ENCODE results near the gene RASGEF1B. TPM values are rescaled to one million over a fixed set of nuclear protein-coding genes. Genes with fewer than 3 reads are reported as not detected.

RASGEF1B gene
- total and polyA plus RNA-seq, 2 of the 13 experiments (the other 11 are each of a cell fraction or from before 2014, with no cell fraction given), result 0.04 TPM

- TF ChIP-seq, protein P1, sequence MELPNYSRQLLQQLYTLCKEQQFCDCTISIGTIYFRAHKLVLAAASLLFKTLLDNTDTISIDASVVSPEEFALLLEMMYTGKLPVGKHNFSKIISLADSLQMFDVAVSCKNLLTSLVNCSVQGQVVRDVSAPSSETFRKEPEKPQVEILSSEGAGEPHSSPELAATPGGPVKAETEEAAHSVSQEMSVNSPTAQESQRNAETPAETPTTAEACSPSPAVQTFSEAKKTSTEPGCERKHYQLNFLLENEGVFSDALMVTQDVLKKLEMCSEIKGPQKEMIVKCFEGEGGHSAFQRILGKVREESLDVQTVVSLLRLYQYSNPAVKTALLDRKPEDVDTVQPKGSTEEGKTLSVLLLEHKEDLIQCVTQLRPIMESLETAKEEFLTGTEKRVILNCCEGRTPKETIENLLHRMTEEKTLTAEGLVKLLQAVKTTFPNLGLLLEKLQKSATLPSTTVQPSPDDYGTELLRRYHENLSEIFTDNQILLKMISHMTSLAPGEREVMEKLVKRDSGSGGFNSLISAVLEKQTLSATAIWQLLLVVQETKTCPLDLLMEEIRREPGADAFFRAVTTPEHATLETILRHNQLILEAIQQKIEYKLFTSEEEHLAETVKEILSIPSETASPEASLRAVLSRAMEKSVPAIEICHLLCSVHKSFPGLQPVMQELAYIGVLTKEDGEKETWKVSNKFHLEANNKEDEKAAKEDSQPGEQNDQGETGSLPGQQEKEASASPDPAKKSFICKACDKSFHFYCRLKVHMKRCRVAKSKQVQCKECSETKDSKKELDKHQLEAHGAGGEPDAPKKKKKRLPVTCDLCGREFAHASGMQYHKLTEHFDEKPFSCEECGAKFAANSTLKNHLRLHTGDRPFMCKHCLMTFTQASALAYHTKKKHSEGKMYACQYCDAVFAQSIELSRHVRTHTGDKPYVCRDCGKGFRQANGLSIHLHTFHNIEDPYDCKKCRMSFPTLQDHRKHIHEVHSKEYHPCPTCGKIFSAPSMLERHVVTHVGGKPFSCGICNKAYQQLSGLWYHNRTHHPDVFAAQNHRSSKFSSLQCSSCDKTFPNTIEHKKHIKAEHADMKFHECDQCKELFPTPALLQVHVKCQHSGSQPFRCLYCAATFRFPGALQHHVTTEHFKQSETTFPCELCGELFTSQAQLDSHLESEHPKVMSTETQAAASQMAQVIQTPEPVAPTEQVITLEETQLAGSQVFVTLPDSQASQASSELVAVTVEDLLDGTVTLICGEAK (IDR thresholded peaks at IDR 0.05), result no peak
- TF ChIP-seq, protein P1 (CRISPR knock-in tag; IDR thresholded peaks at IDR 0.05), result no peak
- TF ChIP-seq ZSCAN21 (CRISPR knock-in tag; IDR thresholded peaks at IDR 0.05; ENCODE audit: borderline replicate concordance), result no peak
- TF ChIP-seq, protein P2, sequence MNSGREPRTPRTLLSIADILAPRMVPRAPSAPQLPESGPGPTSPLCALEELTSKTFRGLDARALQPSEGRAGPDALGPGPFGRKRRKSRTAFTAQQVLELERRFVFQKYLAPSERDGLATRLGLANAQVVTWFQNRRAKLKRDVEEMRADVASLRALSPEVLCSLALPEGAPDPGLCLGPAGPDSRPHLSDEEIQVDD (CRISPR knock-in tag; IDR thresholded peaks at IDR 0.05; ENCODE audit: borderline replicate concordance), result no peak
- no peak for TF ChIP-seq PCBP2 (optimal IDR thresholded peaks at IDR 0.05; ENCODE audit: low read depth, low read length, poor library complexity, severe bottlenecking)
- no peak for TF ChIP-seq ZNF598 (CRISPR knock-in tag; IDR thresholded peaks at IDR 0.05; ENCODE audit: borderline replicate concordance)
- no peak for TF ChIP-seq ZNF784 (CRISPR knock-in tag; IDR thresholded peaks at IDR 0.05; ENCODE audit: borderline replicate concordance)
Measured at GRCh38 chr4:81491943-81492342, 20.2 kb upstream of the RASGEF1B start (continued).

All from HepG2 (cell line).